ENCODE data around the gene BHLHA15. TPM values are rescaled to one million over a fixed set of nuclear protein-coding genes. Genes with fewer than 3 reads are reported as not detected.

The BHLHA15 gene
- total RNA-seq, 6 donors from 2014 or later = 2.4 to 20.1 (median 3.5) TPM; not detected in 1

GRCh38 chr7:98194672-98195457, 16.4 kb upstream of the BHLHA15 start:
- no peak overlapping the region for H3K27ac ChIP-seq
- TF ChIP-seq CTCF (IDR thresholded peaks at IDR 0.05) (no peak), POLR2AphosphoS5 (IDR thresholded peaks at IDR 0.05) (no peak), EP300 (IDR thresholded peaks at IDR 0.05) (no peak), POLR2A (IDR thresholded peaks at IDR 0.05) (no peak)
- no peak for ATAC-seq (ENCODE audit: low FRiP score in 2 of 2)
- 94 to 98% methylated on average over 7 to 8 of the region's 8 CpGs for WGBS, 2 donors
- peaks cover 0 to 7% (median 0%) of the 10 kb centered on the region in 4 donors for H3K4me1 ChIP-seq
- H3K36me3 ChIP-seq = peaks cover 14 to 60% (median 49%) of the 10 kb centered on the region in 4 donors
- no peak overlapping the region for H3K4me3 ChIP-seq
- H3K9me3 ChIP-seq = peaks cover 0 to 5% (median 0%) of the 10 kb centered on the region in 4 donors
- no peak for DNase-seq
- H3K27me3 ChIP-seq = no peaks in the 10 kb centered on the region

DNA sequence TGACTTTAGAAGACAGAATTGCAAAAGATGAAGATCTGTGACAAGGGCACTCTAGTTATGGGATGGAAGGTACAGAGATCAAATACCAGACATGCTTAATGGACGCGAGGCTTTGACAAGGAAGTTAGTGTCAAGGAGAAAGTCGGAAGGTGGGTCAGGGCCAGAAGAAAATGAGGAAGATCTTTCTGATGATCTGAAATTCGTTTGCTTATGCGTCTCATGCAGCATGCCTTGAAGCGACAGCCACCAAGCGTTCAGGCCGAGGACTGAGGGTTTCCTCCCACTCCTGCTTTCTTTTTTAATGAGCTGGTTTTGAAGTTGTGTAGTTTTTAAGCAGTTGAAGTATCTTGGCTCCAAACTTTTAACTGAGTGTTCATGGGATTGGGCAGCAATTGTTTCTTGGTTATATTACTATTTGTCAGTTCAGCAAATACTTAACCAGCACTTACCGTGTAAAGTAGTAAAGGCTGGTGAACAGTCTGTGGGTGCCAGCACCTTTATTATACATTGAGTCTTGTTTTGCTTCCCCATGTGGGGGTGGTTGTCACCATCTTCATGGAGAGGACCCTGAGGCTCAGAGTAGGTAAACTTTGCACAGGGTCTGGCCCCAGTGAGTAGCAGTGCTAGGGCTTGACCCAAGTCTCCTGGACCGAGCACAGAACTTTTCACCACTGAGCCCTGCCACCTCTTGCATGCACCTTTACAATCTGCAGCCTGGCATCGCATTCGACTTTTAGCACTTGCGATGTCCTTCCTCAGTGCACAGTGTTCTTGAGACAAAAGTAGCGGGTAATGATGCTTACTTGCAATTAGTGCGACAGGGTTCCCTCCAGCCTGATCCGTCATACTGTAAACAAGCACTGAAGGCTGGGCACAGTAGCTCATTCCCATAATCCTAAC, 14.3 kb upstream of the BHLHA15 start:
- TF ChIP-seq CTCF (IDR thresholded peaks at IDR 0.05) (no peak), POLR2AphosphoS5 (IDR thresholded peaks at IDR 0.05) (no peak), POLR2A (IDR thresholded peaks at IDR 0.05) (no peak), EP300 (IDR thresholded peaks at IDR 0.05) (no peak)
- peaks cover 0 to 5% (median 0%) of the 10 kb centered on the region in 4 donors for H3K9me3 ChIP-seq
- ATAC-seq (ENCODE audit: low FRiP score in 2 of 2) (peak in 1 of 2 donors; percentile 42), DNase-seq (no peak)
- H3K4me1 ChIP-seq = peaks cover 0 to 7% (median 0%) of the 10 kb centered on the region in 4 donors
- peaks cover 9 to 49% (median 39%) of the 10 kb centered on the region in 4 donors for H3K36me3 ChIP-seq
- no peaks in the 10 kb centered on the region for H3K27me3 ChIP-seq
- H3K27ac ChIP-seq = no peak overlapping the region
- 81% methylated on average over 16 of the region's 16 CpGs for WGBS, 2 donors
- no peak overlapping the region for H3K4me3 ChIP-seq

GRCh38 chr7:98199131-98199530, 12.1 kb upstream of the BHLHA15 start:
- Histone ChIP-seq H3K4me1 (peaks cover 0 to 7% (median 0%) of the 10 kb centered on the region in 4 donors), H3K4me3 (no peak overlapping the region), H3K9me3 (peaks cover 0 to 5% (median 0%) of the 10 kb centered on the region in 4 donors), H3K27ac (no peak overlapping the region), H3K36me3 (peaks cover 0 to 42% (median 28%) of the 10 kb centered on the region in 4 donors), H3K27me3 (no peaks in the 10 kb centered on the region)
- WGBS, 2 donors = 96% methylated on average over 5 of the region's 5 CpGs
- no peak for ATAC-seq (ENCODE audit: low FRiP score in 2 of 2)
- TF ChIP-seq EP300 (IDR thresholded peaks at IDR 0.05) = no peak
- no peak for TF ChIP-seq CTCF (IDR thresholded peaks at IDR 0.05)
- TF ChIP-seq POLR2AphosphoS5 (IDR thresholded peaks at IDR 0.05) = no peak
- TF ChIP-seq POLR2A (IDR thresholded peaks at IDR 0.05) = no peak
- no peak for DNase-seq

DNA sequence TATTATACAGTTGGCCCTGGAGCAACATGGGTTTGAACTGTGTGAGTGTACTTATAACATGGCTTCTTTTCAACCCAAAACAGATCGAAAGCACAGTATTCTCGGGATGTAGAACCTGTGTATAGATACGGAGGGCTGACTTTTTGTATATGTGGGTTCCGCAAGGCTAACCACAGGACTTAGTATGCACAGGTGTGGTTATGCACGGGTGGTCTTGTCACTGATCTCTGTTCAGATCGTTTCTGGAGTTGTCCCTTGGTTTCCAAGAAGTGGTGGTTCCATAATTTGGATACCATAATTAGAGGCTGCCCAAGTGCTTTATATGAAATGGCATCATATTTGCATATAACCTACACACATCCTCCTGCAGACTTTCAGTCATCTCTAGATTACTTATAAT, 10.9 kb upstream of the BHLHA15 start:
- 85 to 93% methylated on average over 6 of the region's 6 CpGs for WGBS, 2 donors
- Histone ChIP-seq H3K4me3 (no peak overlapping the region), H3K27me3 (no peaks in the 10 kb centered on the region), H3K36me3 (peaks cover 1 to 42% (median 24%) of the 10 kb centered on the region in 4 donors), H3K9me3 (peaks cover 0 to 5% (median 0%) of the 10 kb centered on the region in 4 donors), H3K27ac (no peak overlapping the region), H3K4me1 (peaks cover 0 to 7% (median 3%) of the 10 kb centered on the region in 4 donors)
- ATAC-seq (ENCODE audit: low FRiP score in 2 of 2) (no peak), DNase-seq (no peak)
- TF ChIP-seq POLR2AphosphoS5 (IDR thresholded peaks at IDR 0.05) (no peak), EP300 (IDR thresholded peaks at IDR 0.05) (no peak), CTCF (IDR thresholded peaks at IDR 0.05) (no peak), POLR2A (IDR thresholded peaks at IDR 0.05) (no peak)
